ENCODE data around the gene SLC2A4.
"Not testable (repeated sequence)": the region's sequence is repeated elsewhere in the genome, so short reads cannot be mapped to it uniquely, and the experiment has no call there.

Gene SLC2A4

DNA sequence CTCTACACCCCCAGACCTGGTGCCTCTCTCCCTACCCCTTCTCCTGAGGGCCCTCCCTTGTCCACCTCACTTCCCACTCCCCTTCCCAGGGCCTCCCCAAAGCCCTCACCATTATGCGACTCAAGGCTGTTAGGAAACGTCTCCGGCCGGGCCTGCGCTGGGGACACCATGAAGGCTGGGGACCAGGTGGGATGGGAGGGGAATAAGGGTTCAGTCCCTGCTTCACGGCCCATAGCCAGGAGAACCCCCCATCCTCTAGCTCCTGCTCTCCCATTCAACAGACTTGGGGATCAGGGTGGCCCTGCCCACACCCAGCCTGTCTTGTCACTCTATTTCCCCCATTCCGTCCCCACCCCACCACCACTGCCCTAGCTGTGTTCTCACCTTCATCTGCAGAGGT is 45.5 kb downstream of the SLC2A4 start:
- no peak for DNase-seq

DNA sequence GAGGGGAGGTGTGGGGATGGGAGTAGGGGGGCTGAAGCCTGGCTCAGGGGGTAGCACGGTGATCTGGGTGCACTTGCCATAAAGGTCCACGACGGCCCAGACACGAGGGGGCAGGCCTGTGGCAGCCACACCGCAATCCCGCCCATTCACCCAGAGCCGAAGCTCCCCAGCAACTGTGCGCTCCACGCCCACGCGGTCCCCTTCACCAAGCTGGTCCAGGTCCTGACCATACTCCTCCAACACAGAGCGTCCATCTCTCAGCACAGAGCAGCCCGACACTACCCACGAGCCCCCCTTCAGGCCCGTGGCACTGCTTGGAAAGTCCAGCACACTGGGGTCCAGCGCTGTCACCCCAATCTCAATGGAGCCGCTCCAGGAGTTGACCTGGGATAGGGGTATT is 46.0 kb downstream of the SLC2A4 start:
- no peak for DNase-seq

DNA sequence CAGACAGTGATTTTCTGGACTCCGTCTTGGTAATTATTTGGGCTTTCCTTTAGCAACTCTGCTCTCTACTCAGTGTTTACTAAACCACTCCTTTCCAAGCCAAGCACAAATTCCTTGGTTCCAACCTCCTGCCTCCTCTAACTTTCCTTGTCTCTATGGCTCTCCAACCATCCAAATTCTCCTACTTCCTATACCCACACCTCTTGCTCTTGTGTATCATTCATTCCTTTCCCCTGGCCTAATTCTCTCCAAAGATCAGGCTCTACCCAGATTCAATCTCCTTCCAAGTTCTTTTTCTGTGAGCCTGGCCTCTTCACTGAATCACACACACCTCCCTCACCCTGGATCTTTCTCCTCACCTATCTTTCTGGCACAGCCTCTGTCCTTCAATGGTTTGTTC is 46.5 kb downstream of the SLC2A4 start:
- DNase-seq, result no peak

DNA sequence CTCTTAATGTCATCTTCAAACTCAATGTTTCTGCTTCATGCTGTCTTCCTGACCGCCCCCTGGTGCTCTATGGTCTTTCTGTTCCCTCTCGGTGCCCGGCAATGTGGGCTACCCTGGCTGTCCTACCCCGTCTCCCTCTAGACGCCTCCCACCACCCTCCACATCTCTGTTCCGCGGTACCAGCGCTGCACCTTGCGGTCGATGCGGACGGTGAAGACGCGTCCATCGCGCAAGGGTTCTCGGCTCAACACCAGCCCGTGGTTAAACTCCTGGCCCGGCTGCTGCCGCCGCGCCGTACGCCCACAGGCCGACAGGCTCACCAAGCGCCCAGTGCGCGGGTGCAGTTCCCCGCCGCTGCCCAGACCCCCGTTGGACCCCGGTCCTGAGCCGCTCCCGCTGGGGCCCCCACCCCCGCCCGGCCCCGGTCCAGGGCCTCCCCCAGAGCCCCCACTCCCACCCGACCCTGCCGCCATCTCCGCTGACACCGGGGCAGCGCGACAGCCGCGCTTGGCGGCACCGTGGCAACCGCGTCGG is 47.4 kb downstream of the SLC2A4 start, which contains the start of gene NEURL4:
TSS of gene NEURL4 (minus strand) at position 496 of the 534 bp plus-strand sequence. CDS start at position 473, 23 bp downstream.
- no peak for DNase-seq

DNA sequence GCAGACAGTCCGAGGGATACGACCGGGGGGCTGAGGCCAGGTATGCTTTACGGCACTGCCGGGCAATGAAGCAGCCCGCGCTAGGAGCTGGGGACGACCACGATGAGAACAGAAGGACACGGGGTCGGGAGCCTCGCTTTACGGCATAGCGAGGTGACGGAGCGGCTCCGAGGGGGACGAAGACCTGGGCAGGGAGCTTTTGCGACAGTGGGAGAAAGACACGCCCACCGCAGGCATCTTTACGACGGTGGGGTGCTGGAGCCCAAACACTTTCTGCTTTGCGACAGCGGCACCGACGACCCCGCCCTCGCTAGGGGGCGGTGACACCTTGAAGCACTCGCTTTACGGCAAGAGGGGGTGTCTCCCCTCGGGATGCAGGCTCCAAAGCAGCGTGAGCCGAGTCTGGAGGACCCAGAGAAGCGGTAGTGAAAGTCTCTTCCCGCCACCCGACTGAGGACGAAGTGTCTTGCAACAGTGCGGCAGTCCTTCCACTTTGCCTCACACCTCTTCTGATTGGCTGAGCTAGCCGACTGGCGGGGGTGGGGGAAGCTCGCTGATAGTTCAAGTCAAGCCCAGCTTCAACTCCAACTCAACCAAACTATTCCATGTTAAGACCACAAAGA is 48.0 kb downstream of the SLC2A4 start:
- DNase-seq, result peak; percentile 95

DNA sequence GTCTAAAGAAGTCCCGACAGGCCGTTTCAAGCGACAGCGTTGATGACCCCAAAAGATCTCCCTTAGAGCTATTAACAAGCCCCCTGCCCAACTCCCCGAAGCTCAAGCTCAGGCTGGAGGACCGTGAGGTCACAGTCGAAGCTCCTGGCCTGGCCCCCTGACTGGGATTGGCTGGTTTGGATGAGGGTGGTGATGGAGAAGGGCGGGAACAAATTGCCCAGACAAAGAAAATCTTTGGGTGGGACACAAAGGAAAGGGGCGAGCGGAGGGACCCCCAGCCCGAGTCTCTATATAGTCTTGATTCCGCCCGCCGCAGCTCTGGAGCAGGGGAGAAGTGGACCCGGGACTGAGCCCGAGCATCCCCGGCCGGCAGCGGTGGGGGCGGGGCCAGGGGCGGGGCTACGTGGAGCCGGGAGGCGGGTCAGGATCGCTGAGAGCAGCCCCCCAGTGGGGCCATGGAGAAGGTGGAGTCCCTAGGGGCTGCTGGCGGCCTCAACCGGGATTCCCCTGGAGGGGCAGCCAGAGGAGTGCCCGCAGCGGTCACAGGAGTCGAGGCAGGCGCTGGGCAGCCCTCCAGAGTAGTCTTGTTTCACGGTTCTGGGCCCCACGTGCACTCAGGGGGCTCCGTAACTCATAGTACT is 48.6 kb downstream of the SLC2A4 start:
- peak; percentile 82 for DNase-seq

DNA sequence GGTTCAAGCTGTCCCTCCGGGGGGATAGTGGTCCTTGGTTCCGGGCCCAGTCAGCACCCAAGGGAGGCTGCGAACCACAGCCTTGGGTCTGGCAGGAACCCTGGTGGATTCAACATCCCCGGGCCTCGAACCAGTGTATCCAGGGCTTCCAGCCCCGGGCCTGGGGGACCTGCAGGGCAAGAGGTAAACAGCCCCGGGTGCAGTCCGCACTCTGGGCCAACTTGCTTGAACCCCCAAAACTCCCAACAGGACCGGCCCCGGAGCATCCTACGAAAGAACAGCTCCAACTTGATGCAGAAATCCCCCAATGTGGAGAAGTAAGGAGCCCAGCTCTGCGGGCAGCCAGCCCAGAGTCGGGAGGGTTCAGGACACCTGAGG is 49.1 kb downstream of the SLC2A4 start:
- no peak for DNase-seq

DNA sequence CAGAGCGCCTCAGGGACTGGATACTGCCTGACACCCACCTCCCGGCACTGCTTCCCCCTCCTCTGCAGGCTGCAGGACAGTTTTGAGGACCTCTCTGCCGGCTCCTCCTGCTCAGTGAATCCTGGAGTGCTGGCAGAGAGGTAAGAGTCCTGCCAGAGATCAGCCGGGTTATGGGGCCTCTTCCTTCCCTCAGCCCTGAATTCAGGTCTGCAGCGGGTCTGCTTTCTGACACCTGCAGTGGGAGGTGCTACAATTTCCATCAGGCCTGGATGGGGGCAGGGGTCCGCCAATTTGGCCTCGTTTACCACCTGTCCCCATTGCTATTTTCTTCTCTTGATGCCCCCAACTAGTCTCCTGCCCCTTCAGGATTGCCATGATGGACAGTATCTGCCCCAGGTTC is 50.6 kb downstream of the SLC2A4 start:
- DNase-seq, result no peak

DNA sequence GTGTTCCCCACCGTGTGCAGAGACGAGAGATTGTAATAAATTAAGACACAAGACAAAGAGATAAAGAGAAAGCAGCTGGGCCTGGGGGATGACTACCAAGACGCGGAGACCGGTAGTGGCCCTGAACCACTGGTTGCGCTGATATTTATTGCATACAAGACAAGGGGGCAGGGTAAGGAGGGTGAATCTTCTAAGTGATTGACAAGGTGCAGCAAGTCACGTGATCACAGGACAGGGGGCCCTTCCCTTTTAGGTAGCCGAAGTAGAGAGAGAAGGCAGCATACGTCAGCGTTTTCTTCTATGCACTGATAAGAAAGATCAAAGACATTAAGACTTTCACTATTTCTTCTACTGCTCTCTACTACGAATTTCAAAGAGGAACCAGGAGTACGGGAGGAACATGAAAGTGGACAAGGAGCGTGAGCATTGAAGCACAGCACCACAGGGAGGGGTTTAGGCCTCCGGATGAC is 51.1 kb downstream of the SLC2A4 start:
- not testable (repeated sequence) for DNase-seq

DNA sequence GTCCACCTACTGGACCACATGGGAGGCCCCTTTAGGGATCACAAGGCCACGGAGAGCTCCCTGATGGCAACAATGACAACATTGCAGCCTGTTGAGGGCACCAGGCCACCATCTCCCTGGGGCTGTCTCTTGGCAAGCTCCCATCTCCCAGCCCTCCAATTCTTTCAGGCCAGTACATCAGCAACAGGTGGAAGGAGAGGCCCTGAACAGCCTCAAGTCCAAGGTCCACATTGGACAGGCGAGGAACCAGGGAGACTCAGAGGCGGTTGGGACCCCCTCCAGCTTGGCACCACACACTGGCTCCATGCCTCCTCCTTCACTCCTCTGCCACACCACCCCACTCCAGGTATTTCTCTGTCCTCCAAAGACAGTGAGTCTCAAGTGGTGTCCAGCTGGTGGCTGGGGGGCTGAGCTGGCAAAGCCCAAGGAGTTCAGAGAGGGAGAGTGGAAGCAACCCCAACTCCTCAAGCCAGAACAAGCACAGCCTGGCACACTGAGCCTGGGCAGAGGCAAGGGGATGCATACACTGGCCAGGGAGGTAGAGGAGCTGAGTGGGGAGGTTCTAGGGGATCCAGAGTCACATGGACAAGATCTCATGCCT is 53.5 kb downstream of the SLC2A4 start:
- no peak for DNase-seq

DNA sequence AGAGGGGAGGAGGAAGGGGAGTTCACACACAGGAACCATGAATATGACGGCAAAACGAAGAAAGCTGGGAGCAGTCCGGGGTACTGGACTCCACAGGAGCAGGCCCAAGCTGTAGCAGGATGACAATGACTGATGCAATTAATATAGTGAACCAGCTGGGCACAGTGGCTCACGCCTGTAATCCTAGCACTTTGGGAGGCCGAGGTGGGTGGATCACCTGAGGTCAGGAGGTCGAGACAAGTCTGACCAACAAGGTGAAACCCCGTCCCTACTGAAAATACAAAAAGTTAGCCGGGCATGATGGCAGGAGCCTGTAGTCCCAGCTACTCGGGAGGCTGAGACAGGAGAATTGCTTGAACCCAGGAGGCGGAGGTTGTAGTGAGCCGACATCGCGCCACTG is 54.2 kb downstream of the SLC2A4 start:
- not testable (repeated sequence) for DNase-seq

DNA sequence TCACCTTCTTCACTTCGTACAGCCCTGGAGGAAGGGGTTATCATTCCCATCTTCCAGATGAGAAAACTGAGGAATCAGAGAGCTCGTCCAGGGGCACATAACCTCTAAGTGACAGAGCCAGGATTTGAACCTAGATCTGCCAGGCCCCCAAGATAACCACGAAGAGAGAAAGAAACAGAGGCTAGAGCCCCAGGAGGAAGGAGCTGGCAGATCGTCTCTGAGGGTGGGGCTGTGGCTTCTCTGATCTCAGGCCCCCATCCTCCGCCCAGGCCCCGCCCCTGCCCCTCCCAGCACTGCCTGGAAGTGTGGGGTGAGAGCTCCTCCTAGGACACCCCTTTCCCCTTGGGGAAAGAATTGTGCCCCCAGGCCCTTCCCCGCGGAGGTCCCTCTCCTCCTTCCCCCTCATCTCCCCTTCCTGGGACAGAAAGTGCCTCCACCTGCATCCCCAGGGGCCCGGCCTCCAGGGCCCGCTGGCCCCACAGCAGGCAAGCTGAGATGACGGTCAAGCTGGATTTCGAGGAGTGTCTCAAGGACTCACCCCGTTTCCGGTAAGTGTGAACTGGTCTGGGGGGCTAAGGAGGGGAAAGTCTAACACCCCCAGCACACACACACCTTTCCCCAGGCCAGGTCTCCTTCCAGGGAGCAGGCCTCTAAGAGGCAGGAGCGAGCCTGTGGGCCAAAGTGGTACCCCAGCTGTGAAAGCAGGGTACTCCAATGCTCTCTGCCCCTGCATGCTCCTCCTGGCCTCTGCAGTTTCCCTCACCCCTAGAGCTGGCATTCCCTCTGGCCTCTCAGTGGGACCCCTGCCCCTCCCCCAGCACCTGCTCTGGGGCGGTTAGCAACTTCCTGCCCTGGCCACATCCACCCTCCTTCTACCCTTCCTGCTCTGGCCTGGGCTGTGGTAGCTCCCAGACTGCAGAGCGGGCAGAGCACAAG is 55.0 kb downstream of the SLC2A4 start, which contains the start of gene ACAP1:
TSS of gene ACAP1 (plus strand) at position 290 of the 936 bp plus-strand sequence. CDS start at position 496, 206 bp downstream.
- no peak for DNase-seq

DNA sequence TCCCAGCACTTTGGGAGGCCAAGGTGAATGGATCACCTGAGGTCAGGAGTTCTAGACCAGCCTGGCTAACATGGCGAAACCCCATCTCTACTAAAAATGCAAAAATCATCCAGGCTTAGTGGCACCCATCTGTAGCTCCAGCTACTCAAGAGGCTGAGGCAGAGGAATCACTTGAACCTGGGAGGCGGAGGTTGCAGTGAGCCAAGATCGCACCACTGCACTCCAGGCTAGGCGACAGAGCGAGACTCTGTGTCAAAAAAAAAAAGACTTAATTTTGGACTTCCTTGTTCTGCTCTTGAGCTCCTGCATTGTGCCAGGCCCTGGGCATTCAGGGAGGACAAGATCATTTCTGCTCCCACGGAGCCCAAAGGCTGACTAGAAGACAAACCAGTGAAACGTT is 56.1 kb downstream of the SLC2A4 start:
- DNase-seq, result not testable (repeated sequence)
